GM03348 (cell line): ENCODE data around the gene DNASE2B.
"Not testable (repeated sequence)": the region's sequence is repeated elsewhere in the genome, so short reads cannot be mapped to it uniquely, and the experiment has no call there.

ENCODE experiments used
- DNase-seq: peaks from one replicate; pipeline ENCODE4 v3.0.0; 2012; ENCODE audit warnings: low spot score

DNASE2B gene

GRCh38 chr1:84412316-84412942, 14.1 kb downstream of the DNASE2B start:
- DNase-seq: peak; percentile 9

GRCh38 chr1:84415396-84415795, 17.1 kb downstream of the DNASE2B start:
- no peak for DNase-seq

- DNase-seq: no peak
Observed at GRCh38 chr1:84422909-84423308, 24.6 kb downstream of the DNASE2B start.

- DNase-seq: no peak
Observed at GRCh38 chr1:84424513-84425149, 26.3 kb downstream of the DNASE2B start.

GRCh38 chr1:84425150-84425896, 27.0 kb downstream of the DNASE2B start:
- DNase-seq: no peak

- no peak for DNase-seq
Observed at GRCh38 chr1:84426376-84426775, 28.1 kb downstream of the DNASE2B start.

GRCh38 chr1:84427250-84428188, 29.2 kb downstream of the DNASE2B start:
- DNase-seq: peak; percentile 5

- no peak for DNase-seq
Observed at GRCh38 chr1:84428235-84428634, 30.0 kb downstream of the DNASE2B start.

GRCh38 chr1:84429231-84429630, 30.9 kb downstream of the DNASE2B start:
- DNase-seq: no peak

GRCh38 chr1:84430546-84430945, 32.3 kb downstream of the DNASE2B start:
- DNase-seq: no peak

GRCh38 chr1:84433258-84434080, 35.2 kb downstream of the DNASE2B start:
- peak; percentile 77 for DNase-seq

- no peak for DNase-seq
Observed at GRCh38 chr1:84434081-84434769, 35.9 kb downstream of the DNASE2B start.

- DNase-seq: no peak
Observed at GRCh38 chr1:84434801-84435549, 36.7 kb downstream of the DNASE2B start.

GRCh38 chr1:84436876-84437655, 38.8 kb downstream of the DNASE2B start:
- no peak for DNase-seq

GRCh38 chr1:84442256-84442655, 44.0 kb downstream of the DNASE2B start:
- DNase-seq: peak; percentile 85

- not testable (repeated sequence) for DNase-seq
Observed at GRCh38 chr1:84442747-84443646, 44.7 kb downstream of the DNASE2B start.

GRCh38 chr1:84448704-84449103, 50.4 kb downstream of the DNASE2B start:
- DNase-seq: not testable (repeated sequence)

GRCh38 chr1:84450910-84451309, 52.6 kb downstream of the DNASE2B start:
- DNase-seq: no peak
